HG03439 (cell line): ENCODE measurements around the gene VWA8.
"Not testable (repeated sequence)": the region's sequence is repeated elsewhere in the genome, so short reads cannot be mapped to it uniquely, and the experiment has no call there.

Experiments
- ATAC-seq: cut with Tn5 transposase; IDR thresholded peaks from one replicate; pipeline ENCODE4 v1.9.1; 2021; ENCODE audit warnings: mild to moderate bottlenecking, moderate library complexity; ENCODE audit not compliant: unreplicated experiment

The VWA8 gene

GRCh38 chr13:41624041-41624440, 336.9 kb downstream of the VWA8 start:
- ATAC-seq: no peak

- no peak for ATAC-seq
Observed at GRCh38 chr13:41622432-41623429, 338.2 kb downstream of the VWA8 start.

- ATAC-seq: no peak
Observed at GRCh38 chr13:41621716-41622431, 339.0 kb downstream of the VWA8 start.

GRCh38 chr13:41617633-41618032, 343.3 kb downstream of the VWA8 start:
- ATAC-seq: not testable (repeated sequence)

- no peak for ATAC-seq
Observed at GRCh38 chr13:41616151-41616550, 344.8 kb downstream of the VWA8 start.

GRCh38 chr13:41615528-41615855, 345.4 kb downstream of the VWA8 start:
- no peak for ATAC-seq

- ATAC-seq: no peak
Observed at GRCh38 chr13:41614671-41615527, 346.0 kb downstream of the VWA8 start.

- ATAC-seq: no peak
Observed at GRCh38 chr13:41613984-41614661, 346.8 kb downstream of the VWA8 start.

- no peak for ATAC-seq
Observed at GRCh38 chr13:41613471-41613870, 347.4 kb downstream of the VWA8 start.

GRCh38 chr13:41611385-41611784, 349.5 kb downstream of the VWA8 start:
- ATAC-seq: no peak

GRCh38 chr13:41610404-41610803, 350.5 kb downstream of the VWA8 start:
- ATAC-seq: no peak

GRCh38 chr13:41609828-41610227, 351.1 kb downstream of the VWA8 start:
- no peak for ATAC-seq

- no peak for ATAC-seq
Observed at GRCh38 chr13:41608839-41609177, 352.1 kb downstream of the VWA8 start.

GRCh38 chr13:41608111-41608838, 352.6 kb downstream of the VWA8 start:
- no peak for ATAC-seq

- no peak for ATAC-seq
Observed at GRCh38 chr13:41606646-41607045, 354.3 kb downstream of the VWA8 start.

GRCh38 chr13:41605319-41606285, 355.3 kb downstream of the VWA8 start:
- ATAC-seq: no peak

GRCh38 chr13:41603917-41604316, 357.0 kb downstream of the VWA8 start:
- ATAC-seq: no peak

GRCh38 chr13:41601718-41602445, 359.0 kb downstream of the VWA8 start:
- ATAC-seq: no peak
